HepG2 (cell line): ENCODE measurements around the gene RGN. TPM values are rescaled to one million over a fixed set of nuclear protein-coding genes. Genes with fewer than 3 reads are reported as not detected.

Experiments used
- ATAC-seq: fragments of 200-7000 bp; cut with Tn5 transposase; 3 replicates; pipeline ENCODE4 v1.9.1; 2020; ENCODE audit warnings: mild to moderate bottlenecking, moderate library complexity
- BruUV-seq: library from RNA; stranded (reverse); fragments of 400-500 nt; replicated peaks from 2 replicates; lab custom pipeline; 2021; lab: Mats Ljungman, UMichigan
- CTCF ChIA-PET: fragments of 300-600 bp; formaldehyde crosslinking; extraction: SDS; loops from one replicate; lab custom pipeline; 2021; ENCODE audit warnings: low total read pairs, inconsistent platforms, low intra/inter-chr PET ratio; lab: Yijun Ruan, JAX
- POLR2A ChIA-PET: fragments of 350-600 bp; sonication (Branson Sonifier 250); formaldehyde crosslinking; loops from one replicate; lab custom pipeline; 2020; ENCODE audit warnings: antibody characterized with exemption, inconsistent platforms; lab: Yijun Ruan, JAX
- DNase-seq: peaks from one replicate; pipeline ENCODE4 v3.0.0-alpha.2; 2015; ENCODE audit warnings: low spot score
- FAIRE-seq: peaks from 3 replicates; lab custom pipeline; 2011; peaks lifted over from hg19 to GRCh38; lab: Jason Lieb, UNC
- H2AFZ ChIP-seq: one replicate; pipeline ENCODE4 v1.6.1; 2011; ENCODE audit warnings: low read length, inconsistent platforms
- H3K27ac ChIP-seq: fragments of 300-600 bp; 3 replicates; pipeline ENCODE4 v1.8.0; 2011; ENCODE audit warnings: mixed run types, mild to moderate bottlenecking, mixed read lengths, low read length, inconsistent platforms; ENCODE audit not compliant: insufficient read depth; ENCODE audit errors: extremely low read length
- H3K27me3 ChIP-seq, 2 experiments: fragments of 200-600 bp in 1 of 2; 2 replicates in 1 of 2; 3 replicates in 1 of 2; pipeline versions ENCODE4 v1.6.0 to v1.8.0; 2011; ENCODE audit warnings: low read length in 2 of 2, mild to moderate bottlenecking in 2 of 2, moderate library complexity in 2 of 2, inconsistent platforms in 1 of 2; ENCODE audit not compliant: insufficient read depth in 2 of 2, control insufficient read depth in 1 of 2
- H3K36me3 ChIP-seq, 2 experiments: fragments of 200-600 bp in 1 of 2; replicated peaks in 1 of 2; 2 replicates in 1 of 2; 3 replicates in 1 of 2; pipeline versions ENCODE4 v1.5.1 to v1.8.0; 2011; ENCODE audit warnings: low read length in 2 of 2, inconsistent platforms in 1 of 2; ENCODE audit not compliant: insufficient read depth in 2 of 2, control insufficient read depth in 1 of 2
- H3K4me1 ChIP-seq: 2 replicates; pipeline ENCODE4 v1.5.1; 2012; ENCODE audit warnings: low read length, inconsistent platforms; ENCODE audit not compliant: insufficient read depth
- H3K4me2 ChIP-seq: 2 replicates; pipeline ENCODE4 v1.6.0; 2011; ENCODE audit warnings: low read depth, low read length, inconsistent platforms
- H3K4me3 ChIP-seq, 3 experiments: fragments of 200-600 bp in 1 of 3; sonication (generic), shearing (Covaris generic) in 1 of 3; replicated peaks in 1 of 3; 2 replicates each; pipeline ENCODE4 v1.5.1; 2011 to 2016; ENCODE audit warnings: low read length in 3 of 3, inconsistent platforms in 2 of 3, low read depth in 2 of 3, mild to moderate bottlenecking in 2 of 3, control low read depth in 1 of 3, mixed read lengths in 1 of 3; ENCODE audit not compliant: insufficient read depth in 1 of 3
- H3K79me2 ChIP-seq: one replicate; pipeline ENCODE4 v1.6.1; 2011; ENCODE audit warnings: low read length, inconsistent platforms; ENCODE audit not compliant: insufficient read depth
- H3K9ac ChIP-seq: 2 replicates; pipeline ENCODE4 v1.6.0; 2011; ENCODE audit warnings: mild to moderate bottlenecking, low read depth, low read length, inconsistent platforms; ENCODE audit not compliant: insufficient read depth
- H3K9me3 ChIP-seq: 2 replicates; pipeline ENCODE4 v1.5.1; 2012; ENCODE audit warnings: mild to moderate bottlenecking, low read length
- H4K20me1 ChIP-seq: 2 replicates; pipeline ENCODE4 v1.6.0; 2011; ENCODE audit warnings: inconsistent platforms, mild to moderate bottlenecking, low read length, moderate library complexity; ENCODE audit not compliant: insufficient read depth
- MBD4 ChIP-seq: IDR thresholded peaks from 2 replicates; pipeline ENCODE4 v1.6.1; 2012; ENCODE audit warnings: low read length, inconsistent platforms, borderline replicate concordance
- MXD4 ChIP-seq: IDR thresholded peaks from 2 replicates; pipeline ENCODE4 v1.6.1; 2016; ENCODE audit warnings: mild to moderate bottlenecking, missing biosample characterization, missing genetic modification reagents
- PPARG ChIP-seq: conservative IDR thresholded peaks from 2 replicates; pipeline ENCODE4 v1.6.1; 2016; ENCODE audit warnings: missing biosample characterization, missing genetic modification reagents
- RXRB ChIP-seq: IDR thresholded peaks from 2 replicates; pipeline ENCODE4 v1.6.1; 2016; ENCODE audit warnings: borderline replicate concordance, missing genetic modification reagents, missing compliant biosample characterization
- THYN1 ChIP-seq: sonication (generic); formaldehyde crosslinking; IDR thresholded peaks from 2 replicates; pipeline ENCODE4 v1.8.1; 2023; ENCODE audit warnings: low read depth, mild to moderate bottlenecking, moderate library complexity, missing genetic modification reagents, borderline replicate concordance
- ZNF446 ChIP-seq: sonication (generic); formaldehyde crosslinking; IDR thresholded peaks from 2 replicates; pipeline ENCODE4 v1.5.0; 2020; ENCODE audit warnings: mild to moderate bottlenecking, missing genetic modification reagents
- WGBS: methylation state at CpG from one replicate; pipeline ENCODE4 v1.1.6; 2017; ENCODE audit warnings: low lambda C conversion rate; 5-methylcytosine and 5-hydroxymethylcytosine counted together
- in situ Hi-C: cut with HindIII; loops from 2 replicates; pipeline ENCODE4 v1.10.0; 2017; ENCODE audit warnings: low pct_unique_long_range_greater_than_20kb; ENCODE audit not compliant: extremely low pct_ligation_motif_present
- intact Hi-C: fragments of 100-400 bp; cut with micrococcal nuclease; formaldehyde crosslinking; loops from one replicate; pipeline ENCODE4 v1.10.0; 2022; ENCODE audit not compliant: unreplicated experiment
- polyA plus RNA-seq, 8 experiments: library from polyadenylated mRNA; depleted of rRNA in 3 of 8; stranded (reverse) in 7 of 8; unstranded in 1 of 8; fragments of >200 nt; fragmentation: Illumina TruSeq in 4 of 8; extraction: Trizol in 4 of 8; gene quantifications; 2 replicates each; pipeline versions ENCODE4 v1.2.1 to v1.2.3, GENCODE V29; 2011 to 2016; ENCODE audit warnings: low read depth in 4 of 8, missing spikeins in 1 of 8, mixed read lengths in 1 of 8; ENCODE audit not compliant: insufficient read depth in 1 of 8
- total RNA-seq, 5 experiments: library from RNA; depleted of rRNA; stranded (reverse); fragments of >200 nt; fragmentation: Illumina TruSeq; extraction: Trizol; gene quantifications; 2 replicates each; pipeline ENCODE4 v1.2.3, GENCODE V29; 2016; ENCODE audit warnings: low read depth in 1 of 5
- TF ChIP-seq, protein P1 (sequence below): IDR thresholded peaks from 2 replicates; pipeline ENCODE4 v1.4.0; 2020; ENCODE audit warnings: mild to moderate bottlenecking, missing genetic modification reagents
- TF ChIP-seq, protein P2 (sequence below): sonication (generic); formaldehyde crosslinking; IDR thresholded peaks from 2 replicates; pipeline ENCODE4 v1.5.0; 2020; ENCODE audit warnings: missing genetic modification reagents, mild to moderate bottlenecking, borderline replicate concordance

The RGN gene
- total and polyA plus RNA-seq, 2 of the 13 experiments (the other 11 are each of a cell fraction or from before 2014, with no cell fraction given): 19.6 to 74.4 TPM

DNA sequence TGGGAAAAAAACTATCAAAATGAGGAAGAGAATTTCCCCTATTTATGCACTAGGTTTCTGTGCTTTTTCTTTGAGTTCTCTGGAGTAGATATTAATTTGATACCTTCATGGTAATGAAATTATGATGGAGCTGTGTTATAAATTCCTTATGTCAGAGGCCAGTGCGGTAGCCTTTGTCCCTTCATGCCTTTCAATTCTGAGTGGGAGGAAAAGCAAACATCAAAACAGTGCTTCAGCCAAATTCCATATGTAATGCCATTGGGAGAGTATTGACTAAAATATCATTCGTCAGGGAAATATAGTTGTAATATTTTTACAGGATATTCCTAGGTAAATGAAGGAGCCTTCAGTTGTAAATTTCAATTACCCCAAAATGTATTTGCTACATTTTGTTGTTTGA, 17.5 kb upstream of the RGN start (continued):
- TF ChIP-seq, protein P1, sequence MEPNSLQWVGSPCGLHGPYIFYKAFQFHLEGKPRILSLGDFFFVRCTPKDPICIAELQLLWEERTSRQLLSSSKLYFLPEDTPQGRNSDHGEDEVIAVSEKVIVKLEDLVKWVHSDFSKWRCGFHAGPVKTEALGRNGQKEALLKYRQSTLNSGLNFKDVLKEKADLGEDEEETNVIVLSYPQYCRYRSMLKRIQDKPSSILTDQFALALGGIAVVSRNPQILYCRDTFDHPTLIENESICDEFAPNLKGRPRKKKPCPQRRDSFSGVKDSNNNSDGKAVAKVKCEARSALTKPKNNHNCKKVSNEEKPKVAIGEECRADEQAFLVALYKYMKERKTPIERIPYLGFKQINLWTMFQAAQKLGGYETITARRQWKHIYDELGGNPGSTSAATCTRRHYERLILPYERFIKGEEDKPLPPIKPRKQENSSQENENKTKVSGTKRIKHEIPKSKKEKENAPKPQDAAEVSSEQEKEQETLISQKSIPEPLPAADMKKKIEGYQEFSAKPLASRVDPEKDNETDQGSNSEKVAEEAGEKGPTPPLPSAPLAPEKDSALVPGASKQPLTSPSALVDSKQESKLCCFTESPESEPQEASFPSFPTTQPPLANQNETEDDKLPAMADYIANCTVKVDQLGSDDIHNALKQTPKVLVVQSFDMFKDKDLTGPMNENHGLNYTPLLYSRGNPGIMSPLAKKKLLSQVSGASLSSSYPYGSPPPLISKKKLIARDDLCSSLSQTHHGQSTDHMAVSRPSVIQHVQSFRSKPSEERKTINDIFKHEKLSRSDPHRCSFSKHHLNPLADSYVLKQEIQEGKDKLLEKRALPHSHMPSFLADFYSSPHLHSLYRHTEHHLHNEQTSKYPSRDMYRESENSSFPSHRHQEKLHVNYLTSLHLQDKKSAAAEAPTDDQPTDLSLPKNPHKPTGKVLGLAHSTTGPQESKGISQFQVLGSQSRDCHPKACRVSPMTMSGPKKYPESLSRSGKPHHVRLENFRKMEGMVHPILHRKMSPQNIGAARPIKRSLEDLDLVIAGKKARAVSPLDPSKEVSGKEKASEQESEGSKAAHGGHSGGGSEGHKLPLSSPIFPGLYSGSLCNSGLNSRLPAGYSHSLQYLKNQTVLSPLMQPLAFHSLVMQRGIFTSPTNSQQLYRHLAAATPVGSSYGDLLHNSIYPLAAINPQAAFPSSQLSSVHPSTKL (CRISPR knock-in tag): 0 out of 2 replicates have a peak, but pooled peaks have one; percentile 17
- TF ChIP-seq ZNF446 (CRISPR knock-in tag) (no peak), MBD4 (no peak)

DNA sequence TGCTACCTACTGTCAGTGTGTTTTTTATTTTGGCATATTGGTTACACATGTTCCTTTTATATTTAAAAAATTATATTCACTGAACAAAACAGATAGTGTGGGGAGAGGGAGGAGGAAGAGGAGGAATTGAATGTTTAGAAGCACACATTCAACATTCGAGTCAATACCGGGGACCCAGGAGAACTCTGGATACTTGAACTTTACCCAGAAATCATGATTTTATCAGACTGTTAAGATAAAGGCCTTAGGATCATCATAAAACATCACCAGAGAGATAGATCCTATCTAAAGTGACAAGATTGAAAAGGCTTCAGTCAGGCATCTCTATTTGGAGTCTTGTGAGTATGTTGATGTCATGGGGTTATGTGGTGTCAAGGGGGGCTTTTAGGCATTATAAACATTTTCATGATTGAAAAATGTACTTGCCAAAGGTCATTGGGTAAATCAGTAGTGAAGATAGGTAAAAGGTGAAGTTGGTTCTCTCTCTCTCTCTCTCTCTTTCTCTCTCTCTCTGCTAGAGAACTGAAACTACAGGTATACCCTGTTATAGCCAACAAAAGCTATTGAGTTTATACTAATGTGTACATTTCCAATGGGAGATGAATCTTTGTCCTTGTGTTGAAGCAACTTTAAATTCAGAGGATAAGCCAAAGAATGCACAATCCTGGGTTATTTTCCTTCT, 16.9 kb upstream of the RGN start:
- no TSS peak for BruUV-seq
- Histone ChIP-seq H4K20me1 (no peaks in the 10 kb centered on the region), H3K4me1 (peaks cover 76% of the 10 kb centered on the region), H3K4me2 (peak overlapping the region; percentile 18; the same call in 1 of the 2 replicates), H3K9me3 (no peaks in the 10 kb centered on the region), H3K36me3 (peaks cover 0 to 4% of the 10 kb centered on the region in 2 experiments; a peak in 1 of 5 replicates), H3K9ac (no peak overlapping the region), H3K4me3 (no peak overlapping the region), H2AFZ (no peak overlapping the region)
- WGBS: 7% methylated on average over 2 of the region's 2 CpGs
- POLR2A ChIA-PET: interaction anchor here (1.1 to 1.8 kb wide), 2 partner anchors 17 to 19 kb away, joined by 4 to 5 read pairs; partner anchors contain the start of gene RGN
- TF ChIP-seq RXRB (peak; percentile 64; the same call in 1 of the 2 replicates), PPARG (peak; percentile 84), MXD4 (CRISPR knock-in tag) (no peak), THYN1 (CRISPR knock-in tag) (no peak)
- TF ChIP-seq, protein P2, sequence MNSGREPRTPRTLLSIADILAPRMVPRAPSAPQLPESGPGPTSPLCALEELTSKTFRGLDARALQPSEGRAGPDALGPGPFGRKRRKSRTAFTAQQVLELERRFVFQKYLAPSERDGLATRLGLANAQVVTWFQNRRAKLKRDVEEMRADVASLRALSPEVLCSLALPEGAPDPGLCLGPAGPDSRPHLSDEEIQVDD (CRISPR knock-in tag): no peak
- TF ChIP-seq, all 625 proteins: peak for 2
- Histone ChIP-seq H3K27ac (peak overlapping the region; percentile 35), H3K79me2 (no peaks in the 10 kb centered on the region), H3K27me3 (no peaks in the 10 kb centered on the region)
- FAIRE-seq: no peak
- no peak for ATAC-seq
- CTCF ChIA-PET: no interaction called here
- in situ Hi-C loops (no loop called here), intact Hi-C loops (no loop called here)
- no peak for DNase-seq
